Vagina (tissue), 2 donors: ENCODE data around the gene SYNPO2L.
"Not testable (repeated sequence)": the region's sequence is repeated elsewhere in the genome, so short reads cannot be mapped to it uniquely, and the experiment has no call there.

ENCODE experiments used
- CTCF ChIP-seq, 3 experiments: fragments of 450-650 bp in 2 of 3; fragments of 200-600 bp in 1 of 3; sonication (generic) in 1 of 3; IDR thresholded peaks; one replicate each; pipeline ENCODE4 v1.5.1; 2017 to 2019; ENCODE audit warnings: antibody characterized with exemption in 3 of 3, mild to moderate bottlenecking in 2 of 3, moderate library complexity in 2 of 3
- POLR2A ChIP-seq, 2 donors: fragments of 450-650 bp; IDR thresholded peaks; one replicate each; pipeline ENCODE4 v1.6.1; 2017; ENCODE audit warnings: antibody characterized with exemption in 2 of 2, mild to moderate bottlenecking in 2 of 2, moderate library complexity in 2 of 2
- POLR2AphosphoS5 ChIP-seq, 2 donors: sonication (generic); formaldehyde crosslinking; IDR thresholded peaks; one replicate each; pipeline ENCODE4 v1.9.0; 2017; ENCODE audit warnings: antibody characterized with exemption in 2 of 2, mild to moderate bottlenecking in 2 of 2, low read depth in 1 of 2; ENCODE audit not compliant: insufficient read depth in 1 of 2

- TF ChIP-seq CTCF (IDR thresholded peaks at IDR 0.05); POLR2A (IDR thresholded peaks at IDR 0.05); POLR2AphosphoS5 (IDR thresholded peaks at IDR 0.05; ENCODE audit: insufficient read depth in 1 of 2, low read depth in 1 of 2): not testable (repeated sequence)
Observed at GRCh38 chr10:73703924-73704323, 48.1 kb upstream of the SYNPO2L start.
